GM19397 (cell line): ENCODE measurements around the gene RNASE4.
"Not testable (repeated sequence)": the region's sequence is repeated elsewhere in the genome, so short reads cannot be mapped to it uniquely, and the experiment has no call there.

Source experiments
- ATAC-seq: cut with Tn5 transposase; IDR thresholded peaks from one replicate; pipeline ENCODE4 v1.9.1; 2021; ENCODE audit warnings: mild to moderate bottlenecking, moderate library complexity; ENCODE audit not compliant: unreplicated experiment

The RNASE4 gene

DNA sequence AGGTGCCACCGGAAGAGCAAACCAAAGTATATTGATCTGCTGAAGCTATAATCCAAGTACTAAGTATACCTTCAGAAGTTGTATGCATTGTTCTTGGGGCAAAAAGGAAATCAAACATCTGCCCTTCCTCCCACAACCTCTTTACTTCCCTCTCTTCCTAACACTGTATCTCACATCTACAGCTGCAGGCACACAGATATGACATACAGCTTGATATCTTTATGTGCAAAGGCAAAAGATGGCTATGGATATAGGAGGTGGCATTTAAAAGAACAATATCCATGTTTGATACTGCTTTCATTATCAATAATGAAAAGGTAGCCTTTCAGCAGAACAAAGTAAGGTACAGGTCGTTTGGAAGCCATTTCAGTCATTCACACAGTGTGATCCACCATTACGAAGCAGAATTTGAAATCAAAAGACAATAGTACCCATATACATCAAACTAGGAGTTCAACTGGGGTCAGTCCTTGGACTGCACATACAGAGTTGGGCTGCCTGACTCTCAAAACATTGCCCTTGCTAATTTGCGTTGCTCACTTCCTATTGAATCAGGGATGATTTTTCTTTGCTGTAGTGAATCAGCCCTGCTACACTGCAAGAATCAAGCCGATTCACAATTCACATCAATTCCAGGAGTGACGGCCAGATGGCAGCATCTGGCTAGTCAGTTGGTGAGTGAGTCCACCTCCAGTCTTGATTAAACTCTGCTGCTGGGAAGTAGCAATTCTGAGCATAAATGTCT is 13.1 kb downstream of the RNASE4 start:
- no peak for ATAC-seq

DNA sequence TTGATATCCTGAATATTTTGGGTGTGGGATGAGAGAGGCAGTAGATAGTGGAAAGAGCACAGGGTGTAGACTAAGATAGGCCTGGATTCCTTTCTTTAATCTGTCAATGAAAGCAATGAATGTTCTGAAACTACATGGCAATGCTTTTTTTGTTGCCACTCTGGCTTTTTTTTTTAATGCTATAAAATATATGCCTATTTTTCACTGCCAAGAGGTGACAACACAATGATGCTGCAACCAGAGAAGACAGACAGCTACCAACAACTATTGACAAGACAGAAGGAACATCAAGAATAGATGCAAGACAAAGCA is 13.6 kb downstream of the RNASE4 start:
- no peak for ATAC-seq

DNA sequence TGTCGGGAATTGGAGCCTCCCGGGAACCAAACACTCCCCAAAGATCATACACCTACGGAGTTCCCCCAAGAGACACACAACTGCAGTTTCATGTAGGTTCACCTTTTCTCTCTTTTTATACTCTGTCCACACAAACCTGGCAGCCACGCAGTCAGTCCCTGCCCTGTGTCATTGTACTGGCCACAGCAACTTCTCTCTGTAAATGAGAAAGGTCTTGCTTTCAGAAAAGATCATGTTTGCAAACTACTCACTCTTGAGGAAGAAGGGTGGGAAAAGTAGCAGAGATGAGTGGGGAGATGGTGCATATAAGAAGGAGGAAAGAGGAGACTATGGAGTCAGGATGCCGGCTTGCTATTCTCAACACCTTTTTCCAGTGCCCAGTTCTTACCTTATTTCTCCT is 14.6 kb downstream of the RNASE4 start:
- ATAC-seq = no peak

DNA sequence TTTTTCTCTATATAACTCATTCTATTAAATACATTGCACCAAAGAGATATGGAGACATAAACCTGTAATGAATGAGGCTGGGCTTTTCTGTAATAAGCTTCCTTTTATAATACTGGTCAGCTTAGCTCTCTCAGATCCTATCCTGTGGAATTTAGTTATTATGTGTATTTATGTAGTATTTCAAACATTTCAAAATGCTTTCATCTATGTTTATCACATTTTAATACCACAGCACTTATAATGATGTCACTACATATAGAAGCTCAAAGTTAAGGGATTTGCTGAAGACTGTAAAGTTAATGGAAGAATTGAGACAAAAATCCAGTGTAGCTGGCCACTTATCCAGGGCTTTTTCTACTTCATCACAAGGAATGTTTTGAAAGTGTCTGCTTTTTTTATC is 15.6 kb downstream of the RNASE4 start:
- ATAC-seq = no peak

GRCh38 chr14:20700965-20701364 is 16.6 kb downstream of the RNASE4 start:
- ATAC-seq = not testable (repeated sequence)

DNA sequence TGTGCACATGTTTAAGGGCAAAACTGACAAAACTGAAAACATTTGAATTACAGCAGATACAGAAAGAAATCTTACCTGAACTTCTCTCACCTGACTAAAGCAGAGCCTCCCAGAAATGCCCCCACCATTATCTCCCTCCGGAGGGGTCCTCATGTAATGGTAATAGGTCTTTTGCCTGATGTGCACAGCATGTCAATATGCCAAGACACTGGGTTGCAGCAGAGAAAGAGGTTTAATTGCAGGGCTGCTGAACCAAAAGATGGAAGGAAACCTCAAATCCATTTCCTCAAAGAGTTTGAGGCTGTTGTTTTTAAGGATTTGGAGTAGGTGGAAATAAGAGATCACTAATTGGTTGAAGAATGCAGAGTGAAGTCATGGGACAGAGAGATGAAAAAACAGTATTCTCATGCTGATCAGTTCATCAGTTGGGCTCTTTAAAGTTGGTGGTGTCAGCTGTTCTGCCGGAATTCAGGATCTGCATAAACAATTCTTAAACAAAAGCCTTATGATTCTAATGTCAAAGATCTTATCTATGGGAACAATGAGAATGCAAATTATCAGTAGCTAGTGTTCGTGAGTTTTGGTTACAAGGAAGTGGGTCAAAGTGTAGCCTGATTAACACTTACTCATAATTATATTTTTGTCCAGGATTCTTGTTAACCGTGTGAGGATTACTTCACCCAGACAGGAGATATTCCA is 22.4 kb downstream of the RNASE4 start:
- ATAC-seq = no peak

DNA sequence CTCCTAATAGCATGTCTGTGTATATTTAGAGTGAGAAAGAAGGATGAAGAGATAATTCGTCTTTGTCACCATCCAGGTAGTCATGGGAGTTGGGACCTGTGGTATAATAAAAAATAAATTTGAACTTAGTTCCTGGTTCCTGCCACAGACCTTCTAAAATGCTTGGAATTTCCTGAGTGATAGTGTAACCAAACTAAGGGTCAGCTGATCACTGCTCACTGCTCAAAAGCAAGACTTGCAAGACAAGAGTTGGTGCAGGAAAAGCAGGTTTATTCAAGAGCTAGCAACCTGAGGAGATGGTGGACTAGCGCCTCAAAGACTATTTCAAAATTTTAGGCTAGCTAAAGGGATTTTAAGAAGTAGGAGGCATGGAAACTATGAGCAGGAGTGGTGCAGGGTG is 23.3 kb downstream of the RNASE4 start:
- ATAC-seq = no peak

DNA sequence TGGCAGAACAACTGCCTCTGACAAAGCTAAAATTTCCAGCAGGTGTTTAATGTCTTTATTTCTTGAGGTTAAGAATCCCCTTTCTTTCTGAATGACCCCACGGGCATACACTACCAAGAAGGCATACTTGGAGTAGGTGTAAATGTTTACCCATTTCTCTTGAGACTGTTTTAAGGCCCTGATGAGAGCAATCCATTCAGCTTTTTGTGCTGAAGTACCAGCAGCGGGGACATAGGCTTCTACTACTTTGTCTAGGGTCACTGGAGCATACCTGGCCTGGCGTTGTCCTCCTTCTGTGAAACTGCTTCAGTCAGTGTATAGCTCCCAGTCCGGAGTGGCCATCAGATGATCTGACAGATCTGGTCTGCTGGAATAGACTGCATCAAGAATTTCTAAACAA is 26.9 kb downstream of the RNASE4 start:
- no peak for ATAC-seq

DNA sequence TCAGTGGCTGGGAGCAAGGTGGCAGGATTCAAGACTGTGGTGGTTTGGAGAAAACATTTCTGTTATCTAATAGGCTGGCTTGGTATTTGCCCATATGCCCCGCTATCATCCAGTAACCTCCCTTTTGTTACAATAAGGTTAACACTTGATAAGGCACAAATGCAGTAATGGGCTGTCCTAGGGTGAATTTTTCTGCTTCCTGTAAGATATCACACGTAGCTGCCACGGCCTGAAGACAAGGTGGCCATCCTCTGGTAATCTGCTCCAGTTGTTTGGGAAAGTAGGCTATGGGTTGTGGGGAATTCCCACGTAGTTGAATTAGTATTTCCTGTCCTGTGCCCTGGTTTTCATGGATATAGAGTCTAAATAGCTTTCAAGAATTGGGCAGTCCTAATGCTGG is 27.3 kb downstream of the RNASE4 start:
- no peak for ATAC-seq

- no peak for ATAC-seq
These were observed 28.5 kb downstream of the RNASE4 start for GRCh38 chr14:20712904-20713303.

GRCh38 chr14:20714593-20715250 is 30.4 kb downstream of the RNASE4 start:
- no peak for ATAC-seq

GRCh38 chr14:20719777-20720176 is 35.4 kb downstream of the RNASE4 start:
- no peak for ATAC-seq

DNA sequence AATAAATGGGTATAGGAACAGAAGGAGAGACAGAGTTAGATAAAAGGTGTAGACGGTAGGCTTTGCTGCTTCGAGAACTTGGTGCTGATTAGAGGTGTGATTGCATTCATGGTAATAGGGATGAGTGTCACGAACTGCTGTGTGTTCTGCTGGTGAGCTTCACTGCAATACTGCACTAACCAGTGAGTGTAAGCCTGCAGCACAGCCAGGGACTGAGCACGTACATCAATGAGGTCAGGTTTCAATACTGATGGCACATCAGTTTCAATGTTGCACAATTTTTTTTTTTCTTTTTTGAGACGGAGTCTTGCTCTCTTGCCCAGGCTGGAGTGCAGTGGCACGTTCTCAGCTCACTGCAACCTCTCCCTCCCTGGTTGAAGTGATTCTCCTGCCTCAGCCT is 36.4 kb downstream of the RNASE4 start:
- ATAC-seq = no peak

- ATAC-seq = no peak
These were observed 37.7 kb downstream of the RNASE4 start for GRCh38 chr14:20722016-20722415.

DNA sequence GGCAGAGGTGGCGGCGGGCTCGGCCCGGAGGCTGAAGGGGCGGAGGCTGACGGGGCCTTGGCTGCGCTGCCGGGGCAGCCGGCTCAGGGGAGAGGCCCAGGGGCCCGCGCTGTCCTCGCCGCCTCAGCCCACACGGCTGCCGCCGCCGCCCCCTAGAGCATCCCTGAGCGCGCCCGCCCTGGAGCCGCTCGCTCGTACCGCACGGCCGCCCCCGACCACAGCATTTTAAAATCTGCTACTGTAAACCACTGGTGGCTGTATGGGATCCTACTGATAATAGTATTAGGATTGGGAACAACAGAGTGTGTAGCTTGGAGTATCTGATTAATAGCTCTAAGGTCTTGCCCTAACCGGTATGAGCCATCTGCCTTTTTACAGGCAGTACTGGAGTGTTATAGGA is 39.1 kb downstream of the RNASE4 start:
- no peak for ATAC-seq

DNA sequence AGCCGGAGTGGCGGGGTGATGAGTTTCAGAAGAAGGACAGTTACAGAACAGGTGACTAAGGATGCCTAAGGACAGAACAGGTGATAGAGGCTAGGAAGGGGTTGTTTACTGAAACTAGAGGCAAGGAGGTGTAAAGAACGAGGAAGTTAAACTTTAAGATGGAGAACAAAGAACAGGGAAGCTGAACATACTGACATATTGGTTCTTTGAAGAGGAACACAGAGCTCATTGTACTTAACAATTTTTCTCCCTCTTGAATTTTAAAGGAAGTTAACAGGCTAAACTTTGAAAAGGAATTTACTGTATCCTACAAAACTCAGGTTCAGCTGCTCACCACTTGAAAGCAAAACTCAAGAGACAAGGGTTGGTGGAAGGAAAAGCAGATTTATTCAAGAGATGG is 41.8 kb downstream of the RNASE4 start:
- ATAC-seq = not testable (repeated sequence)

DNA sequence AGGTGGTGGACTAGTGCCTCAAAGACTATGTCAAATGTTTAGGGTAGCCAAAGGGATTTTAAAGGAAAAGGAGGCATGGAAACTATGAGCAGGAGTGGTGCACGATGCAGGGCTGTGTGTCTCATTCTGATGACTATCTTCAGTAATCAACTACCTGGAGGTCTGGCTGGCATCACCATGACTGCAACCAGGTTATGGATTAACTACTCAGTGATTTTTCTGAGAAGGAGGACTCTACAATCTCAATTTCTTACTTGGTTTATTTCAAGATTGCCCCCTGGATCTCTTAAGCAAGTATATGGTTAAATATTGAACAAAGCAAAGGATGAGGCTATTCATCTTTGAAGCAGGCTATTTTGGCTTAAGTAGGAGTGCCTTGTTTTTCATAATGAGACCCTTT is 42.2 kb downstream of the RNASE4 start:
- no peak for ATAC-seq

GRCh38 chr14:20730891-20731290 is 46.5 kb downstream of the RNASE4 start:
- ATAC-seq = no peak

DNA sequence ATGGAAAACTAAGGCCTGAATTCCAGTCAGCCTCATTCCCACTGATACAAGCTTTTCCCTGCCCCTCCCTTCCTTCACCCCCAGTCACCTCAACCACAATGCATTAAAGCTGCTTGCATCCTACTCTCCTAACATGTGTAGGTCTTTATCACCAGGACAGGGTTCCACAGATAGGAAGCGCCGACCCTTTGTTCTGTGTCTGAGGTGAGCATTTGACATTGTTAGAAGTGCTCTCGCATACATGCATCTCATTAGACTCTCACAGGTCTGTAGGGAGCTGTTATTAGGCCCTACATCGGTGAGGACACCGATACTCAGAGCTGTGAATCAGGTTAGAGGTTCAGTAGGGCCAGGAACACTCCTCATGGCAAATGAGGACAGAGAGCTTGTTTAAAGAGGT is 48.1 kb downstream of the RNASE4 start:
- no peak for ATAC-seq

DNA sequence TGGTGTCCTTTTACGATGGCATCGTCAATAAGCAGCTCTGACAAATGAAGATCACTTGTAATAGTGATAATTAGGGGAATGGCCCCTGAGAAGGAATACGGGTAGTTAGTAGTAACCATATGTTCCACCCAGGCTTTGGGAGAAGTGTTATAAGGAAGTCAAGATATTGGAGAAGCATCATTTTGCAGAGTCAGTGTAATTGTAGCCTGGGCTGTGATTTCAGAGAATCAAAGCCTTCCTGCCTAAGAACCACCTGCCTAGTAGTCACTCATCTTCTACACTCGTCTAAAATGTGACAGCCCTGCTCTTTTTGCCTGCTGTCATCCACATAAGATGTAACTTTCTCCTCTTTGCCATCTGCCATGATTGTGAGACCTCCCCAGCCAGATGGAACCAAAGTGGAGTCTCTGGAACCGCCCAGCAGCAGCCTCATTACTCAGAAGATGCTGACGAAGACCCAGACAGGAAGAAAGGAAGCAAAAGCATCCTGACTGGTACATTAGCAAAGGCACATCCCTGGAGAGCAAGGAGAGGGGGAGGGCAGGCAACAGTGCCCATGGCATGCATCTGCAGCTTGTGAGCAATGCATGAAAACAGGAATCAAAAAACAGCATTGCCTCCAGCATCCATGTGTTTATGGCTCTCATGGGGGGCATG is 48.7 kb downstream of the RNASE4 start:
- ATAC-seq = no peak

DNA sequence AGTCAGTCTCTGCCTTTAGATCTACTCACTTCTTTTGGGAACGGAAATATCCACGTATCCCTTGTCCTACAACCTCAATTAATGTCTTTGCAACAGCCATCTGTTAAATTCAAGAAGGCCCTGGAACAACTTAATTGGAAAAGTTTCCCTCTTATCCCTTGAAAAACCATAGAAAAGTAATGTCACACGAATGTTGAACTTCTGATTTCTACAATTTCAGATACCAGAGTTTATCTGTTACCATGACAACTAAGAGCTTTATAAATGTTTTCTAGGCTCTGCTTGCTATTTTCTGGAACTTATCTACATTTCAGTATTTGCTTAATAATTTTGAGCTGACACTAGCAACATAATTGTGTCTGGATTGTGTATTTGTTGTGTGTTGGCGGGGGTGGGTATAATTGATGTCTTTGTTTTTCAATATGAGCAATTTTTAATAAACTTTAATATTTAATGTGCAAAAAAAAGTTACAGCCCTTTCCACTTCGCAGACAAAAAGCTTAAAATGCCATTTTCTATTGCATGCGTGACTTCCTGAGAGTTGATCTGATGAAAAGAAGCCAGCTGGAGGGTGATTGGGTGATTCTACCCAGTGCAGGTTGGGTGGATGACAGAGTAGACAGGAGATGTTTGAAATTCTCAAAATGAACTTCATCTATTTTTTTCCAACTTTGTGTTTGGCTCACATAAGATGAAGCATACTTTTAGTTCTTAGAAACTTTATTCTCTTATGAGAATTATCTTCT is 49.5 kb downstream of the RNASE4 start:
- no peak for ATAC-seq
